K562 (cell line): Measurements from ENCODE around the gene BNIP3. TPM values are rescaled to one million over a fixed set of nuclear protein-coding genes. Genes with fewer than 3 reads are reported as not detected.

ENCODE experiments used
- ATAC-seq: fragments of 200-7000 bp; cut with Tn5 transposase; 3 replicates; pipeline ENCODE4 v1.9.1; 2020; ENCODE audit warnings: moderate library complexity
- BruUV-seq: library from RNA; stranded (reverse); fragments of 400-500 nt; replicated peaks from 2 replicates; lab custom pipeline; 2021; lab: Mats Ljungman, UMichigan
- CTCF ChIA-PET: fragments of 300-600 bp; formaldehyde crosslinking; extraction: SDS; loops from one replicate; lab custom pipeline; 2021; ENCODE audit warnings: low intra/inter-chr PET ratio; lab: Yijun Ruan, JAX
- POLR2A ChIA-PET: fragments of 300-600, 350-650 bp; sonication (Branson Sonifier 250); formaldehyde crosslinking; extraction: SDS; loops from one replicate; lab custom pipeline; 2021; ENCODE audit warnings: antibody characterized with exemption, inconsistent platforms; lab: Yijun Ruan, JAX
- DNase-seq, 4 experiments: peaks; one replicate each; pipeline versions ENCODE4 v3.0.0 to v3.0.0-alpha.2; 2011 to 2018; ENCODE audit warnings: low spot score in 3 of 4, mixed read lengths in 3 of 4; ENCODE audit errors: extremely low read depth in 1 of 4
- FAIRE-seq: peaks from 2 replicates; lab custom pipeline; 2011; peaks lifted over from hg19 to GRCh38; lab: Jason Lieb, UNC
- H2AFZ ChIP-seq: 2 replicates; pipeline ENCODE4 v1.6.0; 2011; ENCODE audit warnings: low read depth, low read length, control low read depth, inconsistent platforms
- H3K27ac ChIP-seq: fragments of 200-600 bp; 3 replicates; pipeline ENCODE4 v1.8.0; 2011; ENCODE audit warnings: low read depth, mild to moderate bottlenecking, control low read depth, inconsistent platforms, low read length, moderate library complexity, mixed read lengths; ENCODE audit errors: extremely low read depth
- H3K27me3 ChIP-seq, 2 experiments: fragments of 300-600 bp in 1 of 2; 2 replicates in 1 of 2; 3 replicates in 1 of 2; pipeline versions ENCODE4 v1.6.0 to v1.8.0; 2011; ENCODE audit warnings: inconsistent platforms in 2 of 2, low read length in 2 of 2, mild to moderate bottlenecking in 1 of 2, mixed read lengths in 1 of 2, moderate library complexity in 1 of 2; ENCODE audit not compliant: control insufficient read depth in 2 of 2, insufficient read depth in 2 of 2
- H3K36me3 ChIP-seq: fragments of 300-600 bp; 3 replicates; pipeline ENCODE4 v1.8.0; 2011; ENCODE audit warnings: mild to moderate bottlenecking, low read length, inconsistent platforms; ENCODE audit not compliant: control insufficient read depth, insufficient read depth
- H3K4me1 ChIP-seq, 2 experiments: fragments of 200-600 bp in 1 of 2; replicated peaks in 1 of 2; 2 replicates in 1 of 2; 3 replicates in 1 of 2; pipeline versions ENCODE4 v1.5.1 to v1.8.0; 2011; ENCODE audit warnings: inconsistent platforms in 2 of 2, low read length in 2 of 2, mild to moderate bottlenecking in 1 of 2, mixed read lengths in 1 of 2, moderate library complexity in 1 of 2; ENCODE audit not compliant: control insufficient read depth in 2 of 2, insufficient read depth in 2 of 2
- H3K4me2 ChIP-seq: 2 replicates; pipeline ENCODE4 v1.6.1; 2011; ENCODE audit warnings: low read length, control low read depth, inconsistent platforms, mixed read lengths; ENCODE audit not compliant: insufficient read depth
- H3K4me3 ChIP-seq: fragments of 200-600 bp; sonication (generic), shearing (Covaris generic); 2 replicates; pipeline ENCODE4 v1.5.1; 2016; ENCODE audit warnings: control low read depth, inconsistent platforms
- H3K79me2 ChIP-seq: fragments of 200-600 bp; 3 replicates; pipeline ENCODE4 v1.8.0; 2011; ENCODE audit warnings: low read length, inconsistent platforms; ENCODE audit not compliant: control insufficient read depth, insufficient read depth
- H3K9ac ChIP-seq, 2 experiments: 2 replicates each; pipeline versions ENCODE4 v1.6.0 to v1.6.1; 2011; ENCODE audit warnings: low read depth in 2 of 2, low read length in 2 of 2, control low read depth in 1 of 2, inconsistent platforms in 1 of 2, mild to moderate bottlenecking in 1 of 2, mixed read lengths in 1 of 2; ENCODE audit not compliant: insufficient read depth in 1 of 2
- H3K9me1 ChIP-seq: one replicate; pipeline ENCODE4 v1.6.0; 2011; ENCODE audit warnings: inconsistent platforms, mild to moderate bottlenecking, low read length, moderate library complexity; ENCODE audit not compliant: control insufficient read depth, insufficient read depth
- H3K9me3 ChIP-seq: replicated peaks from 2 replicates; pipeline ENCODE4 v1.5.1; 2011; ENCODE audit warnings: low read depth, low read length, inconsistent platforms; ENCODE audit not compliant: control insufficient read depth, insufficient read depth
- H4K20me1 ChIP-seq: replicated peaks from 2 replicates; pipeline ENCODE4 v1.6.1; 2011; ENCODE audit warnings: low read length, inconsistent platforms, mixed read lengths; ENCODE audit not compliant: control insufficient read depth, insufficient read depth
- CHD2 ChIP-seq: IDR thresholded peaks from 2 replicates; pipeline ENCODE4 v1.6.1; 2011; ENCODE audit warnings: low read depth, low read length
- EHMT2 ChIP-seq: fragments of 450-650 bp; IDR thresholded peaks from 2 replicates; pipeline ENCODE4 v1.6.1; 2018; ENCODE audit warnings: antibody characterized with exemption
- EP400 ChIP-seq: fragments of 450-650 bp; IDR thresholded peaks from 2 replicates; pipeline ENCODE4 v1.6.1; 2017; ENCODE audit warnings: antibody characterized with exemption, mild to moderate bottlenecking, moderate library complexity
- HDAC2 ChIP-seq: fragments of 450-650 bp; IDR thresholded peaks from 2 replicates; pipeline ENCODE4 v1.6.1; 2016; ENCODE audit warnings: mild to moderate bottlenecking
- HLTF ChIP-seq: fragments of 450-650 bp; IDR thresholded peaks from 2 replicates; pipeline ENCODE4 v1.6.1; 2016
- NFIC ChIP-seq: fragments of 450-650 bp; IDR thresholded peaks from 2 replicates; pipeline ENCODE4 v1.6.1; 2017; ENCODE audit warnings: mild to moderate bottlenecking, inconsistent platforms
- NRF1 ChIP-seq, 2 experiments: fragments of 450-650 bp; IDR thresholded peaks in 1 of 2; conservative IDR thresholded peaks in 1 of 2; 2 replicates each; pipeline ENCODE4 v1.6.1; 2014; ENCODE audit warnings: mild to moderate bottlenecking in 2 of 2
- POLR2A ChIP-seq: fragments of 450-650 bp; conservative IDR thresholded peaks from 2 replicates; pipeline ENCODE4 v1.6.1; 2016
- POLR2B ChIP-seq: fragments of 450-650 bp; IDR thresholded peaks from 2 replicates; pipeline ENCODE4 v1.6.1; 2018; ENCODE audit warnings: low read depth; ENCODE audit not compliant: partially characterized antibody
- RBFOX2 ChIP-seq: fragments of 200-400 bp; formaldehyde crosslinking; IDR thresholded peaks from 2 replicates; pipeline ENCODE4 v1.6.1; 2017; ENCODE audit warnings: low read depth, mild to moderate bottlenecking, low read length, moderate library complexity
- RHOXF2B ChIP-seq: fragments of 250-450 bp; sonication (Bioruptor Pico); conservative IDR thresholded peaks from 2 replicates; pipeline ENCODE4 v1.5.1; 2021
- SMARCE1 ChIP-seq: fragments of 450-650 bp; IDR thresholded peaks from 2 replicates; pipeline ENCODE4 v1.7.1; 2016; ENCODE audit warnings: mild to moderate bottlenecking
- SREBF2 ChIP-seq: sonication (generic); formaldehyde crosslinking; IDR thresholded peaks from 2 replicates; pipeline ENCODE4 v1.4.0; 2020; ENCODE audit warnings: mild to moderate bottlenecking, missing genetic modification reagents
- YBX1 ChIP-seq: fragments of 450-650 bp; IDR thresholded peaks from 2 replicates; pipeline ENCODE4 v1.7.1; 2016; ENCODE audit warnings: mild to moderate bottlenecking
- ZFP36 ChIP-seq: fragments of 150-350 bp; IDR thresholded peaks from 2 replicates; pipeline ENCODE4 v1.6.1; 2018; ENCODE audit warnings: low read length, low read depth; ENCODE audit not compliant: partially characterized antibody
- ZNF311 ChIP-seq: fragments of 250-450 bp; sonication (Bioruptor Pico); IDR thresholded peaks from 2 replicates; pipeline ENCODE4 v1.4.0; 2020; ENCODE audit warnings: mild to moderate bottlenecking, moderate library complexity
- ZNF764 ChIP-seq: fragments of 250-450 bp; sonication (Bioruptor Pico); IDR thresholded peaks from 2 replicates; pipeline ENCODE4 v1.4.0; 2020; ENCODE audit warnings: low read depth, mild to moderate bottlenecking, moderate library complexity
- WGBS: fragments of 100-300 bp; shearing (Covaris generic); methylation state at CpG from one replicate; pipeline ENCODE4 v1.1.6; 2016; ENCODE audit warnings: low coverage, mixed read lengths; ENCODE audit not compliant: insufficient coverage; ENCODE audit errors: missing lambda C conversion rate; 5-methylcytosine and 5-hydroxymethylcytosine counted together
- in situ Hi-C: fragments of 300-500 bp; cut with MboI; formaldehyde crosslinking; loops from 4 replicates; pipeline ENCODE4 v1.15.0; 2018; ENCODE audit warnings: inconsistent platforms, mixed read lengths
- intact Hi-C: fragments of 100-400 bp; cut with micrococcal nuclease; formaldehyde crosslinking; loops from 2 replicates; pipeline ENCODE4 v1.14.2; 2022
- polyA plus RNA-seq, 8 experiments: library from polyadenylated mRNA; depleted of rRNA in 4 of 8; stranded (reverse) in 5 of 8; unstranded in 3 of 8; fragments of >200 nt; fragmentation: Nextera tagmentation in 2 of 8; fragmentation: Illumina TruSeq in 1 of 8; extraction: Ambion mirVana in 2 of 8; extraction: Trizol in 1 of 8; gene quantifications; 2 replicates each; pipeline versions ENCODE4 v1.2.1 to v1.2.3, GENCODE V29; 2011 to 2014; ENCODE audit warnings: inconsistent platforms in 1 of 8, missing spikeins in 1 of 8
- total RNA-seq, 7 experiments: library from RNA; depleted of rRNA in 6 of 7; stranded (reverse); fragments of >200 nt in 6 of 7; fragmentation: Illumina TruSeq in 2 of 7; extraction: Trizol in 2 of 7; gene quantifications; 2 replicates each; pipeline versions ENCODE4 v1.2.1 to v1.2.3, GENCODE V29; 2011 to 2021; ENCODE audit warnings: low replicate concordance in 1 of 7
- TF ChIP-seq, protein P1 (sequence below): IDR thresholded peaks from 2 replicates; pipeline ENCODE4 v1.6.1; 2012; ENCODE audit warnings: low read depth, low read length, improper control_type of control experiment, borderline replicate concordance
- TF ChIP-seq, protein P2 (sequence below): sonication (generic); formaldehyde crosslinking; IDR thresholded peaks from 2 replicates; pipeline ENCODE4 v1.8.1; 2022; ENCODE audit warnings: missing genetic modification reagents
- TF ChIP-seq, protein P3 (sequence below): fragments of 450-650 bp; IDR thresholded peaks from 2 replicates; pipeline ENCODE4 v1.6.1; 2016; ENCODE audit warnings: missing biosample characterization, missing genetic modification characterization
- TF ChIP-seq, protein P4 (sequence below), 2 experiments: fragments of 250-450 bp in 1 of 2; fragments of 450-650 bp in 1 of 2; sonication (Bioruptor Pico) in 1 of 2; IDR thresholded peaks; 2 replicates each; pipeline versions ENCODE4 v1.6.1 to v1.8.0; 2016 to 2021; ENCODE audit warnings: mild to moderate bottlenecking in 2 of 2, moderate library complexity in 2 of 2, missing compliant biosample characterization in 1 of 2, missing genetic modification characterization in 1 of 2

Gene BNIP3
- total and polyA plus RNA-seq, 9 of the 15 experiments (the other 6 are each of a cell fraction or from before 2014, with no cell fraction given), result 9.2 to 119 (median 42.2) TPM

DNA sequence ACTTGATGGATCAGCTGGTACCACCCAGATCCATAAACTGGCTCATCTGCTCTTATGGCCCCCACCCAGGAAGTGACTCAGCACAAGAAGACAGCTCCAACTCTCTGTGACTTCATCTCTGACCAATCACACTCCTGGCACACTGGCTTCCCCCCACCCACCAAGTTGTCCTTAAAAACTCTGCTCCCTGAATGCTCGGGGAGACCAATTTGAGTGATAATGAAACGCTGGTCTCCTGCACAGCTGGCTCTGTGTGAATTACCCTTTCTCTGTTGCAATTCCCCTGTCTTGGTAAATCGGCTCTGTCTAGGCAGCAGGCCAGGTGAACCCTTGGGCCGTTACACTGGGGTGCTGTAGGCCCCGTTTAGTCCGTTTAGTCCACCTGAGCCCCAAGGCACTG, 23.4 kb upstream of the BNIP3 start:
- Histone ChIP-seq H3K36me3 (no peaks in the 10 kb centered on the region), H3K79me2 (no peaks in the 10 kb centered on the region), H3K4me3 (no peak overlapping the region), H3K9me3 (peaks cover 2% of the 10 kb centered on the region; the same call in 1 of the 2 replicates), H3K4me2 (no peak overlapping the region), H3K4me1 (peaks cover 5% of the 10 kb centered on the region in 2 experiments; a peak in 3 of 5 replicates), H3K9me1 (no peaks in the 10 kb centered on the region), H3K27ac (peak overlapping the region; percentile 47; the same call in 1 of the 3 replicates), H2AFZ (peak overlapping the region; percentile 58; the same call in 1 of the 2 replicates), H4K20me1 (no peaks in the 10 kb centered on the region), H3K27me3 (no peaks in the 10 kb centered on the region), H3K9ac (peak overlapping the region in 1 of 2 experiments; percentile 14; a peak in 1 of 4 replicates)
- 38% methylated on average over 6 of the region's 6 CpGs for WGBS
- peak; percentile 65 for FAIRE-seq
- intact Hi-C loops, result no loop called here
- DNase-seq, result peak in 1 of 4 experiments; percentile 53
- in situ Hi-C loops, result no loop called here
- POLR2A ChIA-PET, result no interaction called here
- BruUV-seq, result no TSS peak
- CTCF ChIA-PET, result no interaction called here
- peak; percentile 52 for ATAC-seq
- TF ChIP-seq, protein P1, sequence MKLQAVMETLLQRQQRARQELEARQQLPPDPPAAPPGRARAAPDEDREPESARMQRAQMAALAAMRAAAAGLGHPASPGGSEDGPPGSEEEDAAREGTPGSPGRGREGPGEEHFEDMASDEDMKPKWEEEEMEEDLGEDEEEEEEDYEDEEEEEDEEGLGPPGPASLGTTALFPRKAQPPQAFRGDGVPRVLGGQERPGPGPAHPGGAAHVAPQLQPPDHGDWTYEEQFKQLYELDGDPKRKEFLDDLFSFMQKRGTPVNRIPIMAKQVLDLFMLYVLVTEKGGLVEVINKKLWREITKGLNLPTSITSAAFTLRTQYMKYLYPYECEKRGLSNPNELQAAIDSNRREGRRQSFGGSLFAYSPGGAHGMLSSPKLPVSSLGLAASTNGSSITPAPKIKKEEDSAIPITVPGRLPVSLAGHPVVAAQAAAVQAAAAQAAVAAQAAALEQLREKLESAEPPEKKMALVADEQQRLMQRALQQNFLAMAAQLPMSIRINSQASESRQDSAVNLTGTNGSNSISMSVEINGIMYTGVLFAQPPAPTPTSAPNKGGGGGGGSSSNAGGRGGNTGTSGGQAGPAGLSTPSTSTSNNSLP, result no peak
- TF ChIP-seq CHD2, result no peak
- TF ChIP-seq RHOXF2B (CRISPR knock-in tag), result no peak
- TF ChIP-seq, protein P2, sequence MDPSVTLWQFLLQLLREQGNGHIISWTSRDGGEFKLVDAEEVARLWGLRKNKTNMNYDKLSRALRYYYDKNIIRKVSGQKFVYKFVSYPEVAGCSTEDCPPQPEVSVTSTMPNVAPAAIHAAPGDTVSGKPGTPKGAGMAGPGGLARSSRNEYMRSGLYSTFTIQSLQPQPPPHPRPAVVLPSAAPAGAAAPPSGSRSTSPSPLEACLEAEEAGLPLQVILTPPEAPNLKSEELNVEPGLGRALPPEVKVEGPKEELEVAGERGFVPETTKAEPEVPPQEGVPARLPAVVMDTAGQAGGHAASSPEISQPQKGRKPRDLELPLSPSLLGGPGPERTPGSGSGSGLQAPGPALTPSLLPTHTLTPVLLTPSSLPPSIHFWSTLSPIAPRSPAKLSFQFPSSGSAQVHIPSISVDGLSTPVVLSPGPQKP (CRISPR knock-in tag), result no peak
- TF ChIP-seq YBX1, result no peak
- no peak for TF ChIP-seq SMARCE1
- no peak for TF ChIP-seq ZNF764
- TF ChIP-seq, protein P3, sequence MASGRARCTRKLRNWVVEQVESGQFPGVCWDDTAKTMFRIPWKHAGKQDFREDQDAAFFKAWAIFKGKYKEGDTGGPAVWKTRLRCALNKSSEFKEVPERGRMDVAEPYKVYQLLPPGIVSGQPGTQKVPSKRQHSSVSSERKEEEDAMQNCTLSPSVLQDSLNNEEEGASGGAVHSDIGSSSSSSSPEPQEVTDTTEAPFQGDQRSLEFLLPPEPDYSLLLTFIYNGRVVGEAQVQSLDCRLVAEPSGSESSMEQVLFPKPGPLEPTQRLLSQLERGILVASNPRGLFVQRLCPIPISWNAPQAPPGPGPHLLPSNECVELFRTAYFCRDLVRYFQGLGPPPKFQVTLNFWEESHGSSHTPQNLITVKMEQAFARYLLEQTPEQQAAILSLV, result no peak
- TF ChIP-seq NFIC, result 0 out of 2 replicates have a peak, but pooled peaks have one; percentile 6
- TF ChIP-seq ZNF311 (CRISPR knock-in tag), result no peak
- peak; percentile 45; the same call in 1 of the 2 replicates for TF ChIP-seq POLR2A
- TF ChIP-seq NRF1 (conservative IDR thresholded peaks at IDR 0.05 in 1 of 2, IDR thresholded peaks at IDR 0.05 in 1 of 2), result no peak
- no peak; the same call in 1 of the 2 replicates for TF ChIP-seq EP400
- TF ChIP-seq ZFP36, result no peak
- TF ChIP-seq SREBF2 (CRISPR knock-in tag), result no peak
- no peak for TF ChIP-seq EHMT2
- TF ChIP-seq RBFOX2, result no peak
- TF ChIP-seq HDAC2, result no peak
- TF ChIP-seq HLTF, result no peak
- TF ChIP-seq, protein P4, sequence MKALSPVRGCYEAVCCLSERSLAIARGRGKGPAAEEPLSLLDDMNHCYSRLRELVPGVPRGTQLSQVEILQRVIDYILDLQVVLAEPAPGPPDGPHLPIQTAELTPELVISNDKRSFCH (CRISPR knock-in tag; IDR thresholded peaks at IDR 0.05), result no peak
- TF ChIP-seq, protein P4 (tag; IDR thresholded peaks at IDR 0.05), result no peak
- TF ChIP-seq POLR2B, result no peak
